Lower leg skin (tissue), 4 donors: Measurements from ENCODE around the gene CTNND2. TPM values are rescaled to one million over a fixed set of nuclear protein-coding genes. Genes with fewer than 3 reads are reported as not detected.

Experiments used
- DNase-seq, 2 donors: peaks; one replicate each; pipeline ENCODE4 v3.0.0-alpha.2; 2019; ENCODE audit warnings: low spot score in 2 of 2
- H3K4me3 ChIP-seq: fragments of 200-600 bp; sonication (generic); 2 replicates; pipeline ENCODE4 v1.5.1; 2017; ENCODE audit warnings: mild to moderate bottlenecking, low read depth; ENCODE audit not compliant: poor library complexity, severe bottlenecking
- POLR2A ChIP-seq, 2 donors: fragments of 450-650 bp; IDR thresholded peaks; one replicate each; pipeline ENCODE4 v1.6.1; 2016 to 2017; ENCODE audit warnings: antibody characterized with exemption in 2 of 2, mild to moderate bottlenecking in 1 of 2, moderate library complexity in 1 of 2
- WGBS, 2 donors: methylation state at CpG; one replicate each; pipeline ENCODE4 v1.1.5; 2018; 5-methylcytosine and 5-hydroxymethylcytosine counted together
- intact Hi-C: fragments of 100-400 bp; cut with DNase I; formaldehyde crosslinking; loops from one replicate; pipeline ENCODE4 v1.15.0; 2023; ENCODE audit warnings: low total_unique reads
- total RNA-seq, 4 donors: library from RNA; depleted of rRNA; stranded (reverse); fragments of >200 nt; gene quantifications; one replicate each; pipeline ENCODE4 v1.1.0, GENCODE V29; 2016
- TF ChIP-seq, protein P1 (sequence below), 3 donors: fragments of 450-650 bp; IDR thresholded peaks; one replicate each; pipeline ENCODE4 v1.5.1; 2016; ENCODE audit warnings: antibody characterized with exemption in 3 of 3, mild to moderate bottlenecking in 3 of 3, moderate library complexity in 2 of 3

Gene CTNND2
- total RNA-seq, 4 donors from 2014 or later = 0.21 to 2.9 (median 0.55) TPM

DNA sequence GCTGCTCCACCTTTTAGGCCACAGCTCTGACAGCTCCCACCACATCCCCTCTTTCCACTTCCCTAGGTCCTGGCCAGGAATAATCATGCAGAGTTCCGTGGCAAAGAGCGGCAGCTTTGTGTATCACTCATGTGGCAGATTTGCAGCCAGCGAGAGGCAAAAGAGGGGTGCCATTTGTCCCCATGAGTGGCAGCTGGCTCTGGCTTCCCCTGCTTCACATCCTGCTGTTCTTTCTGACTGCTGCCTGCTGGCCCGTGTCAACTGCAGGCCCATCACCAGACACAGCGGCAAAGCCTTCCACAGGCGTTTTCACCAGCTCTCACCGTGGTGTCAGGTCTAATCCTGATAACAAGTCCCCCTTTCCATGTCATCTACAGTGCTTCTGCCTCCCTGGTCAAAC, 712.6 kb downstream of the CTNND2 start:
- no peak for DNase-seq
- no peak overlapping the region for H3K4me3 ChIP-seq
- 88 to 92% methylated on average over 7 of the region's 7 CpGs for WGBS, 2 donors
- no peak for TF ChIP-seq POLR2A (IDR thresholded peaks at IDR 0.05)
- TF ChIP-seq, protein P1, sequence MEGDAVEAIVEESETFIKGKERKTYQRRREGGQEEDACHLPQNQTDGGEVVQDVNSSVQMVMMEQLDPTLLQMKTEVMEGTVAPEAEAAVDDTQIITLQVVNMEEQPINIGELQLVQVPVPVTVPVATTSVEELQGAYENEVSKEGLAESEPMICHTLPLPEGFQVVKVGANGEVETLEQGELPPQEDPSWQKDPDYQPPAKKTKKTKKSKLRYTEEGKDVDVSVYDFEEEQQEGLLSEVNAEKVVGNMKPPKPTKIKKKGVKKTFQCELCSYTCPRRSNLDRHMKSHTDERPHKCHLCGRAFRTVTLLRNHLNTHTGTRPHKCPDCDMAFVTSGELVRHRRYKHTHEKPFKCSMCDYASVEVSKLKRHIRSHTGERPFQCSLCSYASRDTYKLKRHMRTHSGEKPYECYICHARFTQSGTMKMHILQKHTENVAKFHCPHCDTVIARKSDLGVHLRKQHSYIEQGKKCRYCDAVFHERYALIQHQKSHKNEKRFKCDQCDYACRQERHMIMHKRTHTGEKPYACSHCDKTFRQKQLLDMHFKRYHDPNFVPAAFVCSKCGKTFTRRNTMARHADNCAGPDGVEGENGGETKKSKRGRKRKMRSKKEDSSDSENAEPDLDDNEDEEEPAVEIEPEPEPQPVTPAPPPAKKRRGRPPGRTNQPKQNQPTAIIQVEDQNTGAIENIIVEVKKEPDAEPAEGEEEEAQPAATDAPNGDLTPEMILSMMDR (IDR thresholded peaks at IDR 0.05) = no peak
- intact Hi-C loops = no loop called here

DNA sequence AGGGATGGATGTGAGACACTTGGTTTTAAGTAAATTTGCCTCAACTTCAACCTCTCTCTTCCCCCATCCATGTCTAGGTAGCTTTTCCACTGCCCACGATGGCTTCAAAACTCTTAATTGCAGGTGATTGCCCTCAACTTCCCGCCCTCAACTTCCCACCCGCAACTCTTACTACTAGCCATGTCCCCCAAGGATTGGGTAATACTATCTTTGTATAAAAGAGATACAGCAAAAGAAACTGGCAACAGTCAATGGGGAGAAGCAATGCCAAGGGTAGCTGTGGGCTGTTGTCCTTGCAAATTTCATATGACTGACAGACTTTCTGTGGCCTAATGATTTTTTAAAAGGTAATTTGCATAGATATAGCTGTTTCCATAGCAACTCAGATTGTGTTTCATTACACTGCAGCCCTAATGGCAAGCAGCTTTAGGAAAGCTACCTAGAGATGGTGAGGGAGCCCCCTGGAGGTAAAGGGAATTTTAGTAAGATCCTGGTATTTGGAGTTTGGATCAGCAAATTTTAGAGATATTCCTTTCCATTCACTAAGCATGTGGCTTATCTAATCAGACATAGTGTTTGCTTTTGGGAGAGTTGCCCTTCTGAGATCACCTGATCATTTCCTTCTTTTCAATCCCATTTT, 721.7 kb downstream of the CTNND2 start:
- H3K4me3 ChIP-seq = no peak overlapping the region
- no peak for DNase-seq
- intact Hi-C loops = no loop called here
- 55 to 66% methylated on average over 3 of the region's 3 CpGs for WGBS, 2 donors
- TF ChIP-seq, protein P1 (IDR thresholded peaks at IDR 0.05) = no peak
- TF ChIP-seq POLR2A (IDR thresholded peaks at IDR 0.05) = no peak

DNA sequence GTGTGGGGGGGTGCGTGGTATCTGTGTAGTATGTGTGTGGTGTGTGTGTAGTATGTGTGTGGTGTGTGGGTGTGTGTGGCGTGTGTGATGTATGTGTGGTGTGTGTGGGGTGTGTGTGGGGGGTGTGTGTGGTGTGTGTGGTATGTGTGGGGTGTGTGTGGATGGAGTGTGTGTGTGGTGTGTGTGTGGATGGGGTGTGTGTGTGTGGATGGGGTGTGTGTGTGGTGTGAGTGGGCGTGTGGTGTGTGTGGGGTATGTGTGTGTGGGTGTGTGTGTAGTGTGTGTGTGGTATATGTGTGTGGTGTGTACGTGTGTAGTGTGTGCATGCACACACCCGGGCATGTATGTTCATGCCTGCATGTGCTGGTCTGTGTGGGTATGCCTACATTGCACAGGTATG, 722.3 kb downstream of the CTNND2 start:
- no peak overlapping the region for H3K4me3 ChIP-seq
- TF ChIP-seq, protein P1 (IDR thresholded peaks at IDR 0.05) = no peak
- TF ChIP-seq POLR2A (IDR thresholded peaks at IDR 0.05) = no peak
- DNase-seq = no peak
- 69 to 84% methylated on average over 5 of the region's 5 CpGs for WGBS, 2 donors
- intact Hi-C loops = no loop called here

DNA sequence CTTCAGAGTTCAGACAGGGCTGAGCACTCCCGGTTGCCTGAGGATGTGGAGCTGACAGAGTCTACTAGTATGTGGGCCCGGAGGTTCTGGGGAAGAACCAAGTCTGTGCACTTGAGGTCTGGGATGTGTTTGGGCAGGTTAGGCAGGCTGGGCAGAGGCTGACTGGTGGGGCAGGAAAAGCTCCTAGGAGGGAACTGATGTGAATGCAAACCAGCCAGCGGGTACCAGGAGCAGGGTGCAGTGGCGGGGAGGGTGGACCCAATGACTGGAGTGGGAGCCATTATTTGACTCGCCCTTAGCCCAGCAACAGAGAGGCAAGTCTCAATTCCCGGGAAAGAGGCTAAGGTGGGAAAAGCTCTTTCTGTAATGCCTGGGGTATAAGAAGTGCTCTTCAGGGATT, 723.4 kb downstream of the CTNND2 start:
- no peak for DNase-seq
- intact Hi-C loops = no loop called here
- TF ChIP-seq, protein P1 (IDR thresholded peaks at IDR 0.05) = no peak
- no peak for TF ChIP-seq POLR2A (IDR thresholded peaks at IDR 0.05)
- no peak overlapping the region for H3K4me3 ChIP-seq
- WGBS, 2 donors = 62 to 80% methylated on average over 6 of the region's 6 CpGs

DNA sequence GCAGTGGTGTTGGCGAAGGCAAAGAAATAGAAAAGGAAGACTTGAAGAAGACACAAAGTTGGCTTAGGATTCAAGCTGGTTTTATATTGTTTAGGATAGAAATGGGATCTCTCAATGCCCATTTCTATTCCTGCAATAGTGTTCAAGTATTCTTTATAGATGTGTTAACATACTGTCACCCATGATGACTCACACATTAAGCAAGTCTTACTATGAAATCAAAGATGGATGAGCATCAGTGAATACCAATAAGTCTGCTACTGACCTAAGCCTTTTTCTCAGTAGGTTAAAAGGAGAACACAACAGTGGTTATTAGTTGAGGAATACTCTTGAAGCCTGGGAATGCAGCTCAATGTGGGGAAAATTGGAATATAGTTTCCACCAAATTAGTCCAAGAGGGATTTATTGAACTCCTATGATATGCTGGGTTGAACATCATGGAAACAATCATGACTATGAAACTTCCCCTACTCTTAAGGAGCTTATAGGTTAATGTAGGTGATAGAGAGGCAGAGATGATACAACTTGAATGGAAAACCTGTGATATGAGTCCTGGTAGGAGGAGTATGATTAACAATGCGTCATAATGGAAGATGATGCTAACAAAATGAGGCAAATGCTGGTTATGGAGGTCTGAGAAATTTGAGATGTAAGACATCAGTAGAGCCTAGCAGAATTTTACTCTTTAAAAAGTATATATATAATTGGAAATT, 726.1 kb downstream of the CTNND2 start:
- intact Hi-C loops = no loop called here
- no peak for DNase-seq
- 92 to 98% methylated on average over 2 of the region's 2 CpGs for WGBS, 2 donors
- H3K4me3 ChIP-seq = no peak overlapping the region
- TF ChIP-seq, protein P1 (IDR thresholded peaks at IDR 0.05) = no peak
- TF ChIP-seq POLR2A (IDR thresholded peaks at IDR 0.05) = no peak
